Liver (tissue), 9 donors: ENCODE measurements around the gene TRIO. TPM values are rescaled to one million over a fixed set of nuclear protein-coding genes. Genes with fewer than 3 reads are reported as not detected.

Experiments
- DNase-seq: peaks from one replicate; pipeline ENCODE4 v3.0.0-alpha.2; 2017; ENCODE audit warnings: low spot score
- H3K27ac ChIP-seq, 2 donors: one replicate each; pipeline ENCODE4 v1.7.0; 2013; ENCODE audit warnings: inconsistent platforms in 2 of 2, low read length in 2 of 2, control low read depth in 1 of 2, low read depth in 1 of 2, mild to moderate bottlenecking in 1 of 2
- H3K27me3 ChIP-seq, 4 donors: one replicate each; pipeline versions ENCODE4 v1.6.1 to v1.7.0; 2013; ENCODE audit warnings: low read length in 3 of 4, inconsistent platforms in 1 of 4, mild to moderate bottlenecking in 1 of 4, moderate library complexity in 1 of 4; ENCODE audit not compliant: control insufficient read depth in 4 of 4, insufficient read depth in 4 of 4
- H3K36me3 ChIP-seq, 4 donors: one replicate each; pipeline versions ENCODE4 v1.6.1 to v1.7.0; 2013; ENCODE audit warnings: low read length in 3 of 4, mild to moderate bottlenecking in 3 of 4, low read depth in 1 of 4, moderate library complexity in 1 of 4; ENCODE audit not compliant: control insufficient read depth in 4 of 4, insufficient read depth in 3 of 4
- H3K4me1 ChIP-seq, 4 donors: one replicate each; pipeline versions ENCODE4 v1.6.1 to v1.7.0; 2013; ENCODE audit warnings: low read length in 3 of 4, mild to moderate bottlenecking in 3 of 4, moderate library complexity in 1 of 4; ENCODE audit not compliant: control insufficient read depth in 4 of 4, insufficient read depth in 4 of 4
- H3K4me3 ChIP-seq, 3 donors: one replicate each; pipeline versions ENCODE4 v1.6.1 to v1.7.0; 2013; ENCODE audit warnings: low read length in 3 of 3, control low read depth in 1 of 3, low read depth in 1 of 3, mild to moderate bottlenecking in 1 of 3
- H3K9ac ChIP-seq, 2 donors: one replicate each; pipeline ENCODE4 v1.7.0; 2013; ENCODE audit warnings: low read length in 2 of 2, mild to moderate bottlenecking in 2 of 2, moderate library complexity in 2 of 2, control low read depth in 1 of 2, low read depth in 1 of 2
- H3K9me3 ChIP-seq, 4 donors: one replicate each; pipeline versions ENCODE4 v1.6.1 to v1.7.0; 2013; ENCODE audit warnings: low read length in 3 of 4; ENCODE audit not compliant: control insufficient read depth in 4 of 4
- ATF3 ChIP-seq: IDR thresholded peaks from 2 replicates; pipeline ENCODE4 v1.6.1; 2016; ENCODE audit warnings: antibody characterized with exemption
- CTCF ChIP-seq: fragments of 150-350 bp; IDR thresholded peaks from 2 replicates; pipeline ENCODE4 v1.5.1; 2017; ENCODE audit warnings: improper control_type of control experiment, low read depth, low read length; ENCODE audit not compliant: missing input control
- EGR1 ChIP-seq, 2 donors: IDR thresholded peaks; 2 replicates each; pipeline ENCODE4 v1.6.1; 2016 to 2018; ENCODE audit warnings: antibody characterized with exemption in 2 of 2, low read depth in 2 of 2
- FOXA1 ChIP-seq: IDR thresholded peaks from 2 replicates; pipeline ENCODE4 v1.6.1; 2016; ENCODE audit warnings: antibody characterized with exemption
- FOXA2 ChIP-seq: IDR thresholded peaks from 2 replicates; pipeline ENCODE4 v1.6.1; 2016; ENCODE audit warnings: antibody characterized with exemption
- GABPA ChIP-seq, 2 donors: IDR thresholded peaks in 1 of 2; conservative IDR thresholded peaks in 1 of 2; 2 replicates each; pipeline ENCODE4 v1.6.1; 2016; ENCODE audit warnings: antibody characterized with exemption in 2 of 2, mild to moderate bottlenecking in 1 of 2, moderate library complexity in 1 of 2
- HNF4A ChIP-seq, 2 donors: conservative IDR thresholded peaks; 2 replicates each; pipeline ENCODE4 v1.6.1; 2016; ENCODE audit warnings: antibody characterized with exemption in 2 of 2, mild to moderate bottlenecking in 2 of 2
- HNF4G ChIP-seq: IDR thresholded peaks from 2 replicates; pipeline ENCODE4 v1.6.1; 2016; ENCODE audit warnings: antibody characterized with exemption
- JUND ChIP-seq, 2 donors: IDR thresholded peaks; 2 replicates each; pipeline ENCODE4 v1.6.1; 2016; ENCODE audit warnings: antibody characterized with exemption in 2 of 2
- MAX ChIP-seq: IDR thresholded peaks from 2 replicates; pipeline ENCODE4 v1.6.1; 2016; ENCODE audit warnings: antibody characterized with exemption
- NR2F2 ChIP-seq: IDR thresholded peaks from 2 replicates; pipeline ENCODE4 v1.6.1; 2016; ENCODE audit warnings: antibody characterized with exemption
- RAD21 ChIP-seq, 2 donors: IDR thresholded peaks; 2 replicates each; pipeline ENCODE4 v1.6.1; 2016; ENCODE audit warnings: antibody characterized with exemption in 2 of 2, mild to moderate bottlenecking in 2 of 2
- REST ChIP-seq: IDR thresholded peaks from 2 replicates; pipeline ENCODE4 v1.6.1; 2016; ENCODE audit warnings: antibody characterized with exemption, mild to moderate bottlenecking
- RXRA ChIP-seq, 2 donors: IDR thresholded peaks; 2 replicates each; pipeline ENCODE4 v1.6.1; 2017 to 2018; ENCODE audit warnings: antibody characterized with exemption in 2 of 2, mild to moderate bottlenecking in 1 of 2
- SP1 ChIP-seq: IDR thresholded peaks from 2 replicates; pipeline ENCODE4 v1.6.1; 2018; ENCODE audit warnings: antibody characterized with exemption, mild to moderate bottlenecking
- TAF1 ChIP-seq: conservative IDR thresholded peaks from 2 replicates; pipeline ENCODE4 v1.6.1; 2016; ENCODE audit warnings: antibody characterized with exemption, mild to moderate bottlenecking
- YY1 ChIP-seq: IDR thresholded peaks from 2 replicates; pipeline ENCODE4 v1.6.1; 2016; ENCODE audit warnings: antibody characterized with exemption, mild to moderate bottlenecking
- ZBTB33 ChIP-seq: IDR thresholded peaks from 2 replicates; pipeline ENCODE4 v1.6.1; 2016; ENCODE audit warnings: antibody characterized with exemption
- WGBS: extraction: QIAGEN DNeasy Blood & Tissue Kit; methylation state at CpG from one replicate; pipeline ENCODE4 v1.1.7; 2013; 5-methylcytosine and 5-hydroxymethylcytosine counted together
- polyA plus RNA-seq, 2 donors: library from polyadenylated mRNA; stranded (reverse) in 1 of 2; unstranded in 1 of 2; fragments of 200-250 nt in 1 of 2; fragments of >200 nt in 1 of 2; fragmentation: Nextera tagmentation in 1 of 2; extraction: Ambion mirVana in 1 of 2; gene quantifications; one replicate each; pipeline versions ENCODE4 v1.2.1 to v1.2.3, GENCODE V29; 2013 to 2015
- total RNA-seq, 2 donors: library from RNA; depleted of rRNA; stranded (reverse); fragments of >200 nt; gene quantifications; one replicate each; pipeline ENCODE4 v1.2.3, GENCODE V29; 2014
- donor health status: healthy.
- donor health status: healthy.
- donor health status: healthy.
- donor health status: healthy.
- donor health status: healthy.

TRIO gene
- total and polyA plus RNA-seq, 4 donors: 8.5 to 86.2 (median 16.0) TPM

- TF ChIP-seq NR2F2 (no peak), SP1 (peak; percentile 26), GABPA (IDR thresholded peaks at IDR 0.05 in 1 of 2, conservative IDR thresholded peaks at IDR 0.05 in 1 of 2) (no peak), RAD21 (IDR thresholded peaks at IDR 0.05) (peak in 1 of 2 donors; percentile 37)
- H3K9ac ChIP-seq: no peak overlapping the region
- no peak overlapping the region for H3K27ac ChIP-seq
- no peak for DNase-seq
- no peaks in the 10 kb centered on the region for H3K27me3 ChIP-seq
- no peaks in the 10 kb centered on the region for H3K9me3 ChIP-seq
- H3K36me3 ChIP-seq: no peaks in the 10 kb centered on the region
- H3K4me3 ChIP-seq: no peak overlapping the region
- peaks cover 0 to 16% (median 2%) of the 10 kb centered on the region in 4 donors for H3K4me1 ChIP-seq
- 72% methylated on average over 5 of the region's 5 CpGs for WGBS
These were observed 30.0 kb upstream of the TRIO start for GRCh38 chr5:14112998-14113652.

- Histone ChIP-seq H3K27ac (no peak overlapping the region), H3K27me3 (no peaks in the 10 kb centered on the region), H3K4me1 (peaks cover 0 to 12% (median 1%) of the 10 kb centered on the region in 4 donors), H3K4me3 (no peak overlapping the region), H3K9me3 (no peaks in the 10 kb centered on the region), H3K36me3 (no peaks in the 10 kb centered on the region), H3K9ac (no peak overlapping the region)
- 94% methylated on average over 4 of the region's 4 CpGs for WGBS
- DNase-seq: no peak
- no peak for TF ChIP-seq YY1
- no peak for TF ChIP-seq FOXA1
- no peak for TF ChIP-seq EGR1 (IDR thresholded peaks at IDR 0.05; ENCODE audit: low read depth in 2 of 2)
- no peak for TF ChIP-seq REST
- TF ChIP-seq HNF4G: no peak
- TF ChIP-seq JUND (IDR thresholded peaks at IDR 0.05): no peak
- no peak for TF ChIP-seq RXRA (IDR thresholded peaks at IDR 0.05)
- no peak for TF ChIP-seq TAF1
- no peak for TF ChIP-seq ZBTB33
- TF ChIP-seq FOXA2: no peak
- TF ChIP-seq SP1: no peak
- no peak for TF ChIP-seq CTCF
- TF ChIP-seq MAX: no peak
- no peak for TF ChIP-seq ATF3
- no peak for TF ChIP-seq HNF4A (conservative IDR thresholded peaks at IDR 0.05)
- TF ChIP-seq GABPA (IDR thresholded peaks at IDR 0.05 in 1 of 2, conservative IDR thresholded peaks at IDR 0.05 in 1 of 2): no peak
- TF ChIP-seq RAD21 (IDR thresholded peaks at IDR 0.05): no peak
These were observed 28.4 kb upstream of the TRIO start for GRCh38 chr5:14114615-14115251.
